Ishikawa (cell line): ENCODE data around the gene AUTS2.

ENCODE experiments used
- CEBPB ChIP-seq: IDR thresholded peaks from 2 replicates; pipeline ENCODE4 v1.6.1; 2012
- CREB1 ChIP-seq: IDR thresholded peaks from 2 replicates; pipeline ENCODE4 v1.6.1; 2012; ENCODE audit warnings: low read depth
- EP300 ChIP-seq: IDR thresholded peaks from 2 replicates; pipeline ENCODE4 v1.6.1; 2012; ENCODE audit warnings: borderline replicate concordance
- FOXM1 ChIP-seq: IDR thresholded peaks from 2 replicates; pipeline ENCODE4 v1.6.1; 2012; ENCODE audit warnings: low read depth, borderline replicate concordance
- NFIC ChIP-seq: IDR thresholded peaks from 2 replicates; pipeline ENCODE4 v1.6.1; 2012
- RAD21 ChIP-seq: IDR thresholded peaks from 2 replicates; pipeline ENCODE4 v1.6.1; 2012; ENCODE audit warnings: low read depth
- TAF1 ChIP-seq: IDR thresholded peaks from 2 replicates; pipeline ENCODE4 v1.6.1; 2012; ENCODE audit warnings: low read depth, mild to moderate bottlenecking
- TCF12 ChIP-seq: IDR thresholded peaks from 2 replicates; pipeline ENCODE4 v1.6.1; 2012; ENCODE audit warnings: low read depth
- TEAD4 ChIP-seq: IDR thresholded peaks from 2 replicates; pipeline ENCODE4 v1.6.1; 2012
- USF1 ChIP-seq: IDR thresholded peaks from 2 replicates; pipeline ENCODE4 v1.6.1; 2012
- YY1 ChIP-seq: IDR thresholded peaks from 2 replicates; pipeline ENCODE4 v1.6.1; 2012; ENCODE audit warnings: low read depth
- ZBTB7A ChIP-seq: IDR thresholded peaks from 2 replicates; pipeline ENCODE4 v1.6.1; 2012; ENCODE audit warnings: low read depth
- TF ChIP-seq, protein P1 (sequence below): IDR thresholded peaks from 2 replicates; pipeline ENCODE4 v1.6.1; 2012; ENCODE audit warnings: low read depth, mild to moderate bottlenecking
- TF ChIP-seq, protein P2 (sequence below): IDR thresholded peaks from 2 replicates; pipeline ENCODE4 v1.6.1; 2012

DNA sequence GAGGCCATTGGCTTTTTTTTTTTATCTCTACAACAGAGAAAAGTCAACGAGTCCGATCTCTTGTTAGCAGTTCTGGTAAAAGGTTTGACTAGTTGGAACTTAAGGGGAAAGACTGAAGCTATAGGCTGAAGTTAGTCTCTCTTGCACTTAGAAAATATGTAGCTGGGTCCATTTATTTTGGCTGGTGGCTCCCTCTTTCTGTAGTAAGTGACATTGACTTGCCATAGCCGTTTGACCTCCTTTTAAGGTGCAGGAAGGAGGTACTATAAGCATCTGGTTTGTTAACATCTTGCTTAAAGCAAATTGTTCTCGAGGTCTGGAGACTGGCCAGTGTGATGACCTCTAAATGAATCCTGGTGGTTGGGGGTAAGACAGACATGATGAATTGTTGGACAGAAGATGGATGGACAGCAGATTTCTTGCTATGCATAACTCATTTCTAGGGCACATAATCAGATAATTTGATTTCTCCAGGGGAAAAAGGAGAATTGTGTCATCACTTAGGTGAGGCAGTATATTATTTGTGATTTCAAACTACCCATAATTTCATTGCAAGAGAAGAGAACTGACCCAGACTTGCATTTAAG lies 1177.4 kb downstream of the AUTS2 start:
- no peak for TF ChIP-seq USF1
- no peak for TF ChIP-seq TCF12
- TF ChIP-seq CEBPB, result no peak
- TF ChIP-seq EP300, result no peak
- TF ChIP-seq TAF1, result no peak
- no peak for TF ChIP-seq NFIC
- TF ChIP-seq, protein P1, sequence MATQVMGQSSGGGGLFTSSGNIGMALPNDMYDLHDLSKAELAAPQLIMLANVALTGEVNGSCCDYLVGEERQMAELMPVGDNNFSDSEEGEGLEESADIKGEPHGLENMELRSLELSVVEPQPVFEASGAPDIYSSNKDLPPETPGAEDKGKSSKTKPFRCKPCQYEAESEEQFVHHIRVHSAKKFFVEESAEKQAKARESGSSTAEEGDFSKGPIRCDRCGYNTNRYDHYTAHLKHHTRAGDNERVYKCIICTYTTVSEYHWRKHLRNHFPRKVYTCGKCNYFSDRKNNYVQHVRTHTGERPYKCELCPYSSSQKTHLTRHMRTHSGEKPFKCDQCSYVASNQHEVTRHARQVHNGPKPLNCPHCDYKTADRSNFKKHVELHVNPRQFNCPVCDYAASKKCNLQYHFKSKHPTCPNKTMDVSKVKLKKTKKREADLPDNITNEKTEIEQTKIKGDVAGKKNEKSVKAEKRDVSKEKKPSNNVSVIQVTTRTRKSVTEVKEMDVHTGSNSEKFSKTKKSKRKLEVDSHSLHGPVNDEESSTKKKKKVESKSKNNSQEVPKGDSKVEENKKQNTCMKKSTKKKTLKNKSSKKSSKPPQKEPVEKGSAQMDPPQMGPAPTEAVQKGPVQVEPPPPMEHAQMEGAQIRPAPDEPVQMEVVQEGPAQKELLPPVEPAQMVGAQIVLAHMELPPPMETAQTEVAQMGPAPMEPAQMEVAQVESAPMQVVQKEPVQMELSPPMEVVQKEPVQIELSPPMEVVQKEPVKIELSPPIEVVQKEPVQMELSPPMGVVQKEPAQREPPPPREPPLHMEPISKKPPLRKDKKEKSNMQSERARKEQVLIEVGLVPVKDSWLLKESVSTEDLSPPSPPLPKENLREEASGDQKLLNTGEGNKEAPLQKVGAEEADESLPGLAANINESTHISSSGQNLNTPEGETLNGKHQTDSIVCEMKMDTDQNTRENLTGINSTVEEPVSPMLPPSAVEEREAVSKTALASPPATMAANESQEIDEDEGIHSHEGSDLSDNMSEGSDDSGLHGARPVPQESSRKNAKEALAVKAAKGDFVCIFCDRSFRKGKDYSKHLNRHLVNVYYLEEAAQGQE, result no peak
- TF ChIP-seq, protein P2, sequence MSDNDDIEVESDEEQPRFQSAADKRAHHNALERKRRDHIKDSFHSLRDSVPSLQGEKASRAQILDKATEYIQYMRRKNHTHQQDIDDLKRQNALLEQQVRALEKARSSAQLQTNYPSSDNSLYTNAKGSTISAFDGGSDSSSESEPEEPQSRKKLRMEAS, result no peak
- no peak for TF ChIP-seq TEAD4
- no peak for TF ChIP-seq RAD21
- no peak for TF ChIP-seq CREB1
- TF ChIP-seq FOXM1, result no peak
- TF ChIP-seq ZBTB7A, result no peak
- no peak for TF ChIP-seq YY1
